NT2/D1 (cell line): ENCODE data around the gene MYZAP.

ENCODE experiments used
- DNase-seq: peaks from one replicate; pipeline ENCODE4 v3.0.0-alpha.2; 2011; ENCODE audit warnings: low read depth, low spot score
- H3K27me3 ChIP-seq: 2 replicates; pipeline ENCODE4 v1.6.0; 2011; ENCODE audit warnings: mild to moderate bottlenecking; ENCODE audit not compliant: insufficient read length, insufficient read depth
- H3K36me3 ChIP-seq: 2 replicates; pipeline ENCODE4 v1.6.1; 2011; ENCODE audit warnings: mild to moderate bottlenecking, low read length, mixed read lengths; ENCODE audit not compliant: insufficient read depth, insufficient read length
- H3K4me1 ChIP-seq: 2 replicates; pipeline ENCODE4 v1.5.1; 2011; ENCODE audit not compliant: insufficient read depth, insufficient read length
- H3K4me3 ChIP-seq: 2 replicates; pipeline ENCODE4 v1.5.1; 2011; ENCODE audit warnings: low read depth; ENCODE audit not compliant: insufficient read length
- H3K9ac ChIP-seq: 2 replicates; pipeline ENCODE4 v1.6.0; 2011; ENCODE audit warnings: low read depth; ENCODE audit not compliant: insufficient read length
- H3K9me3 ChIP-seq: 2 replicates; pipeline ENCODE4 v1.5.1; 2011; ENCODE audit warnings: mild to moderate bottlenecking, low read length; ENCODE audit not compliant: insufficient read depth
- SUZ12 ChIP-seq: IDR thresholded peaks from 2 replicates; pipeline ENCODE4 v1.6.1; 2011; ENCODE audit not compliant: insufficient read length, insufficient read depth; ENCODE audit errors: extremely low read depth
- YY1 ChIP-seq: IDR thresholded peaks from 2 replicates; pipeline ENCODE4 v1.6.1; 2011; ENCODE audit not compliant: insufficient read length, insufficient read depth
- ZNF274 ChIP-seq: IDR thresholded peaks from 2 replicates; pipeline ENCODE4 v1.6.1; 2011; ENCODE audit warnings: mild to moderate bottlenecking, low read depth, low read length

MYZAP gene

DNA sequence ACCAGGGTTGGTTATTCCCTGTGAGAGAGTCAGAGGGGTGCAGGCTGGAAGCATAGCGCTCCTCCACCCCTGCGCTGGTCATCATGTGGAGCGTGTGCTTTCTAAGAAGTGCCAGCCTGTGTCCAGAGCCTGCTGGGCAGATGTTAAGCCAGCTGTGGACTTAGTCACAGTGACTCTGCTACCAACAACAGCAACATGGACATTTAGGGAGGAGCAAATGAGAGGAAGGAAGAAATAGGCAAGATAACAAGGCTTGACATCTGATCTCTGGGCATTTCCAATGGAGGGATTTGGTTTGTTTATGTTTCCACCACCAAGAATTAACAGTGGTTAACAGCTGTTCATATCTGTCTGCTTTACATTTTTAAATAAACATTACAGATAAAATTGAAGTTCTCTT, 36.4 kb upstream of the MYZAP start:
- DNase-seq: no peak
- Histone ChIP-seq H3K9me3 (no peaks in the 10 kb centered on the region), H3K4me1 (peaks cover 12% of the 10 kb centered on the region), H3K36me3 (no peaks in the 10 kb centered on the region), H3K4me3 (no peak overlapping the region), H3K9ac (no peak overlapping the region), H3K27me3 (no peaks in the 10 kb centered on the region)
- no peak for TF ChIP-seq ZNF274
- TF ChIP-seq SUZ12: no peak
- no peak for TF ChIP-seq YY1

GRCh38 chr15:57556040-57556439, 35.7 kb upstream of the MYZAP start:
- H3K4me3 ChIP-seq: no peak overlapping the region
- TF ChIP-seq ZNF274 (no peak), SUZ12 (no peak), YY1 (no peak)
- H3K36me3 ChIP-seq: no peaks in the 10 kb centered on the region
- H3K9ac ChIP-seq: no peak overlapping the region
- H3K4me1 ChIP-seq: peaks cover 12% of the 10 kb centered on the region
- no peaks in the 10 kb centered on the region for H3K27me3 ChIP-seq
- DNase-seq: no peak
- no peaks in the 10 kb centered on the region for H3K9me3 ChIP-seq

- H3K36me3 ChIP-seq: no peaks in the 10 kb centered on the region
- no peaks in the 10 kb centered on the region for H3K27me3 ChIP-seq
- no peak overlapping the region for H3K4me3 ChIP-seq
- H3K9ac ChIP-seq: no peak overlapping the region
- H3K4me1 ChIP-seq: peaks cover 12% of the 10 kb centered on the region
- DNase-seq: no peak
- TF ChIP-seq YY1 (no peak), SUZ12 (no peak), ZNF274 (no peak)
- no peaks in the 10 kb centered on the region for H3K9me3 ChIP-seq
Measured at GRCh38 chr15:57557267-57557666, 34.4 kb upstream of the MYZAP start.

DNA sequence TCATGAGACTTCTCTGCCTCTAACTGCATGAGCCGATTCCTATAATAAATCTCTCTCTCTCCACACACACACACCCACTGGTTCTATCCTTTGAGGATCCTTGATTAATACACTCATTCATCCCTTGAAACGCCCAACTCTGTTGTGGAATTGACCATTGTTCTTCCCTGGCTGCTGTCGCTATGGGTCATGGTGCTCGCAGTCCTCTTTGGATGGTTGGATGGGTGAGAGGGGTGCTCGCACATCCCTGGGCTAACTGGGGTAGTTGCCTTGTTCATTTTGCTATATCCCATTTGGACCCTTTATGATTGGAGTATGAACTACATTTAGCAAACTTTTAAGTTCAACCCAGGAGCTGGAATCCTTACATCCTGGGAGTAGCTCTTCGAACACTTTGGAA, 33.9 kb upstream of the MYZAP start:
- peaks cover 11% of the 10 kb centered on the region for H3K4me1 ChIP-seq
- H3K36me3 ChIP-seq: no peaks in the 10 kb centered on the region
- TF ChIP-seq ZNF274 (no peak), SUZ12 (no peak), YY1 (no peak)
- H3K9ac ChIP-seq: no peak overlapping the region
- no peak for DNase-seq
- H3K27me3 ChIP-seq: no peaks in the 10 kb centered on the region
- H3K9me3 ChIP-seq: no peaks in the 10 kb centered on the region
- H3K4me3 ChIP-seq: no peak overlapping the region

- Histone ChIP-seq H3K9ac (no peak overlapping the region), H3K4me1 (no peaks in the 10 kb centered on the region), H3K27me3 (no peaks in the 10 kb centered on the region), H3K36me3 (no peaks in the 10 kb centered on the region), H3K4me3 (no peak overlapping the region), H3K9me3 (no peaks in the 10 kb centered on the region)
- peak; percentile 43 for DNase-seq
- TF ChIP-seq ZNF274 (no peak), YY1 (no peak), SUZ12 (no peak)
Measured at GRCh38 chr15:57559875-57560274, 31.8 kb upstream of the MYZAP start.

DNA sequence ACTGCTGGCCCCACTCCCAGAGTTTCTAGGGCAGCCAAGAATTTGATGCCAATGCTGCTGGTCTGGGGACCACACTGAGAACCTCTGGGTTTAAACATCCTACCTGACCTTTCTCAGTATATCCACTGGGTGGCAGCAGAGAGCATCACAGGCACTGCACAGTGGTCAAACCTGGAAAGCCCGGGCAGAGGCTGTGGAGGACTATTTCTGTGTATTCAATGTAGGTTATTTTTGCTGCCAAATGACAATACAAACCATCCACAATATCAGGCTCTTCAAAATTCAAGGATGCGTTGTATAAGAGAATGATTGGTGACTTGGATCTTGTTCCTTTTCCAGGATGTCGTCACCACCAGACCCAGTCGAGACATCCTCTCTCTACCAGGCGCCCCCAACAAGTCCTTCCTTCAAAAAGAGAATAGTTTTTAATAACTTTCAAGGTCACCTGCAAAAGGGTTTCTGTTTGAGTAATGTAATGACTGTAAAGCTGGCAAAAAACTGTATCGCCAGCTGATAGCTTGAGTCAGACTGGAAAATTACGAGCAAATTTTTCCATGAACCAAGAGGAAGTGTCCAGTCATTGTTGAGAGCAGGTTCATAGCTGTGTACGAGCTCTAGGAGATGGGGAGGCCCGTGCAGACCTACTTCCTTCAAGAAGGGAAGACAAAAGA, 30.5 kb upstream of the MYZAP start:
- Histone ChIP-seq H3K9me3 (no peaks in the 10 kb centered on the region), H3K27me3 (no peaks in the 10 kb centered on the region), H3K4me1 (no peaks in the 10 kb centered on the region), H3K36me3 (no peaks in the 10 kb centered on the region), H3K9ac (no peak overlapping the region), H3K4me3 (no peak overlapping the region)
- TF ChIP-seq SUZ12: no peak
- no peak for TF ChIP-seq YY1
- no peak for TF ChIP-seq ZNF274
- no peak for DNase-seq

DNA sequence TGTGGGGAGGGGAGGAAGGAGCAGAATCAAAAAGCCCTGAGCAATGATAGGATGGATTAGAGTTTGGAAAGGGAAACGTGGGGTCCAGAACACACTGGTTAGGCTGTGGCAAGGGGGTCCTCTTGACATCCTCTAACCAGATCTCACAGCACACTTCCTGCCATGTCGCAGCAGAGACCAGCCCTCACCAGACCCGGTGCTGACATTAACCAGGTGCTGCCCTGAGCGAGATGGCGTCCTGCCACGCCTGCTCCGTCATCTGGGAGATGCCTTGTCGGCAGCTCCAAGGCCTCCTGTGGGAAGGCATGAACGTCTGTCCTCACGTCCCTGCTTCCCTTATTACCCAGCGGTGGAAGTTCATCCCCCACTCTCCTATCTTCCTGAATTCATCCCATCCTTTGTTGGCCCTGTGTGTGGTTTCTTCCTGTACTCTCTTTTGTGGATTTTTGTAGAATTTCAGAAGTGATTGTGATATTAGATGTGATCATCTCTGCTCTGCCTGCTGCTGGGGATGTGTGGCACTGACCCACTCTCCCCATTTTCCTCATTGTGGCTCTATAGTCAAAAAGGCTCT, 29.4 kb upstream of the MYZAP start:
- Histone ChIP-seq H3K27me3 (no peaks in the 10 kb centered on the region), H3K9ac (no peak overlapping the region), H3K4me3 (no peak overlapping the region), H3K9me3 (no peaks in the 10 kb centered on the region), H3K4me1 (no peaks in the 10 kb centered on the region), H3K36me3 (no peaks in the 10 kb centered on the region)
- TF ChIP-seq SUZ12 (no peak), YY1 (no peak), ZNF274 (no peak)
- no peak for DNase-seq
